ENCODE results near the gene ZMIZ2.
"Not testable (repeated sequence)": the region's sequence is repeated elsewhere in the genome, so short reads cannot be mapped to it uniquely, and the experiment has no call there.

The ZMIZ2 gene

DNA sequence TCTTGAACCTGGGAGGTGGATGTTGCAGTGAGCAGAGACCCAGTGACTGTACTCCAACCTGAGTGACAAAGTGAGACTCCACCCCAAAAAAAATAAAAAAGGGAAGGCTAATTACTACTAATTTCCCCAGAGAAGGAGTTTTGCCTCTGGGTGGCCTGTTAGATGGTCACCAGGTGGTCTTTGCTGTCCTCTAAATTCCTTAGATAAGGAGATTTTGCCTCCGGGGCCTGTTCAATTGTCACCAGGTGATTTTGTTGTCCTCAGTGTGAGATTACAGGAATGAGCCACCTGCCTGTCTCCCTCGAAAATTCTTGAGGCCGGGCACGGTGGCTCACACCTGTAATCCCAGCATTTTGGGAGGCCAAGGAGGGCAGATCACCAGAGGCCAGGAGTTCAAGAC lies 24.4 kb upstream of the ZMIZ2 start:
- no peak overlapping the region for H2AFZ ChIP-seq (ENCODE audit: low read depth, low read length, severe bottlenecking)
- H3K36me3 ChIP-seq (ENCODE audit: low read length): no peaks in the 10 kb centered on the region; the same call in 1 of the 2 replicates
- H3K9ac ChIP-seq (ENCODE audit: low read length): no peak overlapping the region
- H3K79me2 ChIP-seq (ENCODE audit: insufficient read depth, low read length): no peaks in the 10 kb centered on the region
- H3K4me3 ChIP-seq (ENCODE audit: insufficient read depth, low read length, poor library complexity, severe bottlenecking): no peak overlapping the region
- peaks cover 13% of the 10 kb centered on the region; the same call in 1 of the 2 replicates for H3K9me3 ChIP-seq (ENCODE audit: insufficient read depth, low read length)
- H3F3A ChIP-seq (ENCODE audit: insufficient read depth): no peaks in the 10 kb centered on the region
- H3K9me2 ChIP-seq (replicated peaks; ENCODE audit: insufficient read depth, low read length): no peaks in the 10 kb centered on the region
- H3K27me3 ChIP-seq (ENCODE audit: low read length): no peaks in the 10 kb centered on the region
- TF ChIP-seq, protein P1, sequence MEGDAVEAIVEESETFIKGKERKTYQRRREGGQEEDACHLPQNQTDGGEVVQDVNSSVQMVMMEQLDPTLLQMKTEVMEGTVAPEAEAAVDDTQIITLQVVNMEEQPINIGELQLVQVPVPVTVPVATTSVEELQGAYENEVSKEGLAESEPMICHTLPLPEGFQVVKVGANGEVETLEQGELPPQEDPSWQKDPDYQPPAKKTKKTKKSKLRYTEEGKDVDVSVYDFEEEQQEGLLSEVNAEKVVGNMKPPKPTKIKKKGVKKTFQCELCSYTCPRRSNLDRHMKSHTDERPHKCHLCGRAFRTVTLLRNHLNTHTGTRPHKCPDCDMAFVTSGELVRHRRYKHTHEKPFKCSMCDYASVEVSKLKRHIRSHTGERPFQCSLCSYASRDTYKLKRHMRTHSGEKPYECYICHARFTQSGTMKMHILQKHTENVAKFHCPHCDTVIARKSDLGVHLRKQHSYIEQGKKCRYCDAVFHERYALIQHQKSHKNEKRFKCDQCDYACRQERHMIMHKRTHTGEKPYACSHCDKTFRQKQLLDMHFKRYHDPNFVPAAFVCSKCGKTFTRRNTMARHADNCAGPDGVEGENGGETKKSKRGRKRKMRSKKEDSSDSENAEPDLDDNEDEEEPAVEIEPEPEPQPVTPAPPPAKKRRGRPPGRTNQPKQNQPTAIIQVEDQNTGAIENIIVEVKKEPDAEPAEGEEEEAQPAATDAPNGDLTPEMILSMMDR (IDR thresholded peaks at IDR 0.05; ENCODE audit: insufficient read depth, low read length, poor library complexity, severe bottlenecking): no peak
- no peak for TF ChIP-seq EZH2phosphoT487 (conservative IDR thresholded peaks at IDR 0.05; ENCODE audit: low read length)
- no peaks in the 10 kb centered on the region for H4K20me1 ChIP-seq (ENCODE audit: low read depth, low read length)
- H3K27ac ChIP-seq (ENCODE audit: low read depth, low read length): no peak overlapping the region
- no peak overlapping the region for H3K4me2 ChIP-seq (ENCODE audit: low read depth, low read length, poor library complexity, severe bottlenecking)

DNA sequence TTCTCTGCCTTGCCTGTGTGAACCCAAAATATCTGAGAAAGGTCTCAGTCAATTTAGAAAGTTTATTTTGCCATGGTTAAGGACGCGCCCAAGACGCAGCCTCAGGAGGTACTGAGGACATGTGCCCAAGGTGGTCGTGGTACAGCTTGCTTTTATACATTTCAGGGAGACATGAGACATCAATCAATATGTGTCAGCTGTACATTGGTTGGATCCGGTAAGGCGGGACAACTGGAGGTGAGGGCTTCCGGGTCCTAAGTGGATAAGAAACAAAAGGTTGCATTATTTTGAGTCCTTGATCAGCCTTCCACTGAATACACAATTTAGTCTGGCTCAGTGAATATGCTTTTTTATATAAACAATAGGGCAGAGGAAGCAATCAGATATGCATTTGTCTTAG lies 22.4 kb upstream of the ZMIZ2 start:
- not testable (repeated sequence) for H3K9me3 ChIP-seq (ENCODE audit: insufficient read depth, low read length); H3F3A ChIP-seq (ENCODE audit: insufficient read depth); H4K20me1 ChIP-seq (ENCODE audit: low read depth, low read length); H3K27ac ChIP-seq (ENCODE audit: low read depth, low read length); H3K9me2 ChIP-seq (replicated peaks; ENCODE audit: insufficient read depth, low read length); H3K36me3 ChIP-seq (ENCODE audit: low read length); H2AFZ ChIP-seq (ENCODE audit: low read depth, low read length, severe bottlenecking); H3K9ac ChIP-seq (ENCODE audit: low read length); H3K27me3 ChIP-seq (ENCODE audit: low read length); H3K4me2 ChIP-seq (ENCODE audit: low read depth, low read length, poor library complexity, severe bottlenecking); H3K4me3 ChIP-seq (ENCODE audit: insufficient read depth, low read length, poor library complexity, severe bottlenecking); H3K79me2 ChIP-seq (ENCODE audit: insufficient read depth, low read length)

DNA sequence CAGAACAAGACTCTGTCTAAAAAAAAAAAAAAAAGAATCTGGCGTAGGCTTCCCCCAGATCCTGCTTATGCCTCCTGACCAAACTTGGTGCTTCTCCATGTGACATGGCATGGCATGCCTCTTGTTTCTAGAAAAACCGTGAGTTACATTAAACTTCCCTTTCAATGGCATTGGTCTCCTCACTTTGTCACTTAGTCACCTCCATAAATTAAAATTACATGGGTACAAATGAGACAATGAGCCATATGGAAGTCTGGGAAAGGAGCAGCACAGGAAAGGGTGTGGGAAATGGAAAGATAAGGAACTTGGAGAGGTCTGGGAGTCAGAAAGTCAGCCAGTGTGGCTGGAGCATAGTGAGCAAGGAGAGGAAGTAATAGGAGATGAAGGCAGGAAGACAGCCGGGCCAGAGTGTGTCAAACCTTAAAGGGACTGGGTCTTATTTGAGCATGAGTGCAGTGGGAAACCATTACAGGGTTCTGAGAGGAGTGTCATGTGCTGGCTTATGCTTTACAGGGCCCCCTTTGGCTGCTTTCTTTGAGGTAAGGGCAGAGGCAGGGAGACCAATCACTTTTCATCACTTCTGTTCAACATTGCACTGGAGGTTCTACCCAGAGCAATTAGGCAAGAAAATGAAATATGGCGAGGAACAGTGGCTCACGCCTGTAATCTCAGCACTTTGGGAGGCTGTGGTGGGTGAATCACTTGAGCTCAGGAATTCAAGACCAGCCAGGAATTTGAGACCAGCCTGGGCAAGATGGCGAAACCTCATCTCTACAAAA lies 21.3 kb upstream of the ZMIZ2 start:
- H4K20me1 ChIP-seq (ENCODE audit: low read depth, low read length): no peaks in the 10 kb centered on the region
- no peaks in the 10 kb centered on the region for H3K9me3 ChIP-seq (ENCODE audit: insufficient read depth, low read length)
- no peaks in the 10 kb centered on the region for H3K27me3 ChIP-seq (ENCODE audit: low read length)
- H3K9ac ChIP-seq (ENCODE audit: low read length): no peak overlapping the region
- no peaks in the 10 kb centered on the region for H3K79me2 ChIP-seq (ENCODE audit: insufficient read depth, low read length)
- no peak overlapping the region for H3K4me3 ChIP-seq (ENCODE audit: insufficient read depth, low read length, poor library complexity, severe bottlenecking)
- no peak overlapping the region for H2AFZ ChIP-seq (ENCODE audit: low read depth, low read length, severe bottlenecking)
- H3F3A ChIP-seq (ENCODE audit: insufficient read depth): no peaks in the 10 kb centered on the region
- TF ChIP-seq, protein P1 (IDR thresholded peaks at IDR 0.05; ENCODE audit: insufficient read depth, low read length, poor library complexity, severe bottlenecking): no peak
- TF ChIP-seq EZH2phosphoT487 (conservative IDR thresholded peaks at IDR 0.05; ENCODE audit: low read length): no peak
- H3K27ac ChIP-seq (ENCODE audit: low read depth, low read length): no peak overlapping the region
- H3K4me2 ChIP-seq (ENCODE audit: low read depth, low read length, poor library complexity, severe bottlenecking): no peak overlapping the region
- H3K9me2 ChIP-seq (replicated peaks; ENCODE audit: insufficient read depth, low read length): no peaks in the 10 kb centered on the region
- no peaks in the 10 kb centered on the region for H3K36me3 ChIP-seq (ENCODE audit: low read length)

DNA sequence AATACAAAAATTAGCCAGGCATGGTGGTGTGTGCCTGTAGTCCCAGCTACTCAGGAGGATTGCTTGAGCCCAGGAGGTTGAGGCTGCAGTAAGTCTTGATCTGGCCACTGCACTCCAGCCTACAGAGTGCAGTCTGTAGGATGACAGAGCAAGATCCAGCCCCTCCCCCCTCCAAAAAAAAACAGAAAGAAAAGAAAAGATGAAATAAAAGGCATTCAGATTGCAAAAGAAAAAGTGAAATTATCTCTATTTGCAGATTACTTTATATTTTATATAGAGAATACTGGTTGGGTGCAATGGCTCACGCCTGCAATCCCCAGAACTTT lies 20.7 kb upstream of the ZMIZ2 start:
- Histone ChIP-seq H3F3A (ENCODE audit: insufficient read depth) (no peaks in the 10 kb centered on the region), H4K20me1 (ENCODE audit: low read depth, low read length) (no peaks in the 10 kb centered on the region), H3K36me3 (ENCODE audit: low read length) (no peaks in the 10 kb centered on the region), H3K79me2 (ENCODE audit: insufficient read depth, low read length) (no peaks in the 10 kb centered on the region), H3K9ac (ENCODE audit: low read length) (no peak overlapping the region), H3K9me2 (replicated peaks; ENCODE audit: insufficient read depth, low read length) (no peaks in the 10 kb centered on the region), H3K27ac (ENCODE audit: low read depth, low read length) (no peak overlapping the region), H3K4me3 (ENCODE audit: insufficient read depth, low read length, poor library complexity, severe bottlenecking) (no peak overlapping the region), H3K27me3 (ENCODE audit: low read length) (no peaks in the 10 kb centered on the region), H3K9me3 (ENCODE audit: insufficient read depth, low read length) (no peaks in the 10 kb centered on the region), H2AFZ (ENCODE audit: low read depth, low read length, severe bottlenecking) (no peak overlapping the region), H3K4me2 (ENCODE audit: low read depth, low read length, poor library complexity, severe bottlenecking) (no peak overlapping the region)
- no peak for TF ChIP-seq EZH2phosphoT487 (conservative IDR thresholded peaks at IDR 0.05; ENCODE audit: low read length)
- TF ChIP-seq, protein P1 (IDR thresholded peaks at IDR 0.05; ENCODE audit: insufficient read depth, low read length, poor library complexity, severe bottlenecking): no peak

All from SU-DHL-6 (cell line).